GM23248 (cell line): ENCODE results near the gene FLAD1.

Experiments used
- EZH2 ChIP-seq: fragments of 200-600 bp; sonication (generic); IDR thresholded peaks from 2 replicates; pipeline ENCODE4 v1.6.1; 2018; ENCODE audit warnings: antibody characterized with exemption, mild to moderate bottlenecking; ENCODE audit not compliant: insufficient read depth, poor library complexity, severe bottlenecking
- EZH2phosphoT487 ChIP-seq: fragments of 200-600 bp; sonication (generic); IDR thresholded peaks from 2 replicates; pipeline ENCODE4 v1.6.1; 2018; ENCODE audit warnings: antibody characterized with exemption, moderate library complexity, mild to moderate bottlenecking, low read depth; ENCODE audit not compliant: insufficient read depth

DNA sequence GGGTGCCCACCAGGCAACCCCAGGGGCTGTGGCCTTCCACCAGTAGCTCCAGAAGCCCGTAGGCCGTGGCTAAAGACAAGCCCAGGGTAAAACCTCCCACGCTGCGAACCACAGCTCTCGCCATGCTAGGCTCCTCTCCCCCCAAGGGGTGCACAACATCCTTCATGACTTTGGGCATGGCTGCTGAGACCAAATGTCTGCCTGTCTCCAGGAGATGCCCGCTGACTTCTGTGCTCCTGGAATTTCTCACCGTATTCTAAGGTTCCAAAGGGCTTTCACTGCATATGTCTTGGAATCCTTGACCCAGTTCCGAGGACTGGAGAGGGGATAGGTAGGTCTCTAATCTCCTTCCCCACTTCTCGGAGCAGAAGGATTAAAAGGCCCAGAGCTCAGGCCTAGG, 50.4 kb downstream of the FLAD1 start, which contains the start of the genes DCST1 and DCST2:
- no peak for TF ChIP-seq EZH2
- no peak for TF ChIP-seq EZH2phosphoT487
